Prostate gland (tissue), 2 donors: ENCODE data around the gene MYL4.

Experiments
- POLR2A ChIP-seq: fragments of 450-650 bp; IDR thresholded peaks from one replicate; pipeline ENCODE4 v1.6.1; 2016; ENCODE audit warnings: antibody characterized with exemption, mild to moderate bottlenecking
- POLR2AphosphoS5 ChIP-seq: sonication (generic); formaldehyde crosslinking; IDR thresholded peaks from one replicate; pipeline ENCODE4 v1.6.1; 2017; ENCODE audit warnings: antibody characterized with exemption
- TF ChIP-seq, protein P1 (sequence below), 4 experiments: fragments of 200-600 bp in 2 of 4; fragments of 450-650 bp in 2 of 4; sonication (generic) in 2 of 4; IDR thresholded peaks; 1 replicate in 3 of 4; 2 replicates in 1 of 4; pipeline ENCODE4 v1.5.1; 2016 to 2019; ENCODE audit warnings: antibody characterized with exemption in 4 of 4, mild to moderate bottlenecking in 2 of 4, moderate library complexity in 2 of 4

- TF ChIP-seq, protein P1, sequence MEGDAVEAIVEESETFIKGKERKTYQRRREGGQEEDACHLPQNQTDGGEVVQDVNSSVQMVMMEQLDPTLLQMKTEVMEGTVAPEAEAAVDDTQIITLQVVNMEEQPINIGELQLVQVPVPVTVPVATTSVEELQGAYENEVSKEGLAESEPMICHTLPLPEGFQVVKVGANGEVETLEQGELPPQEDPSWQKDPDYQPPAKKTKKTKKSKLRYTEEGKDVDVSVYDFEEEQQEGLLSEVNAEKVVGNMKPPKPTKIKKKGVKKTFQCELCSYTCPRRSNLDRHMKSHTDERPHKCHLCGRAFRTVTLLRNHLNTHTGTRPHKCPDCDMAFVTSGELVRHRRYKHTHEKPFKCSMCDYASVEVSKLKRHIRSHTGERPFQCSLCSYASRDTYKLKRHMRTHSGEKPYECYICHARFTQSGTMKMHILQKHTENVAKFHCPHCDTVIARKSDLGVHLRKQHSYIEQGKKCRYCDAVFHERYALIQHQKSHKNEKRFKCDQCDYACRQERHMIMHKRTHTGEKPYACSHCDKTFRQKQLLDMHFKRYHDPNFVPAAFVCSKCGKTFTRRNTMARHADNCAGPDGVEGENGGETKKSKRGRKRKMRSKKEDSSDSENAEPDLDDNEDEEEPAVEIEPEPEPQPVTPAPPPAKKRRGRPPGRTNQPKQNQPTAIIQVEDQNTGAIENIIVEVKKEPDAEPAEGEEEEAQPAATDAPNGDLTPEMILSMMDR (IDR thresholded peaks at IDR 0.05), result no peak
- TF ChIP-seq POLR2A, result no peak
- no peak for TF ChIP-seq POLR2AphosphoS5
Measured at GRCh38 chr17:47212458-47212857, 3.3 kb downstream of the MYL4 start.
